Measurements from ENCODE around the gene SPATA13.
A peak's percentile ranks its signal among the peaks of the same experiment; 100 is the strongest.

Gene SPATA13

DNA sequence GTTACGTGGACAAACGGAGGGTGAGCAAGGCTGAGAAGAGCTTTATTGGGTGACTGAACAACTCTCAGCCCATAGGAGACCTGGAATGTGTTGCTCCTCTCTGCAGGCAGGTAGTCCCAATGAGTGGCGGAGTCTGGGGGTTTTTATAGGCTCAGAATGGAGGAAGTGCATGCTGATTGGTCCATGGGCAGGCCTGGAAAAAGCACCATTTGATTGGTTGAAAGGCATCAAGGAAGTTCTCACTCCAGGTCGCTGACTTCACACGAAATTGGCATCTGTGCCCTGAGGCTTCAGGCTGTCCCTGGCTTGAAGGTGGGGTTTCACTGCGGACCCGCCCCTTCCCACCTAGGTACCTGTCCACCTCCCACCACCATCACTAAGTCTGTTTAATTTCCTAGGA lies 65.4 kb downstream of the SPATA13 start:
- no peak for DNase-seq

DNA sequence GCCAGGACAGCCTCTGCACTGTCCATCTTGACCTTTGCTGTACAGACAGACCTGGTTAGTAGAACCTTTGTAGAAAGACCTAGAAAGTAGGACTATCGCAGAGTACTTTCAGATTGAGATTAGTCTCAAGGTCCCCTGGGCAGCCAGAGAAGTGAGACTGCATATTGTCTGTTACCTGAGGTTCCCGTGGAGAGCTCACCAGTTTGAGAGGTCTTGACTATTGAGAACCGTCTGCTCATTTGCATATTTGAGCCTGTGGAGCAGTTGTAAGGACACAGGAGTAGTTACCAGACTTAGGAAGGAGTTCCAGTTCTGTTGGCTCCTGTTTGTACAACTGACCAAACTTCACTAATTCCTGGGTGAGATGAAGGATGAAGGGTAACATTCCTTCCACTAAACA lies 66.2 kb downstream of the SPATA13 start:
- DNase-seq, result no peak

DNA sequence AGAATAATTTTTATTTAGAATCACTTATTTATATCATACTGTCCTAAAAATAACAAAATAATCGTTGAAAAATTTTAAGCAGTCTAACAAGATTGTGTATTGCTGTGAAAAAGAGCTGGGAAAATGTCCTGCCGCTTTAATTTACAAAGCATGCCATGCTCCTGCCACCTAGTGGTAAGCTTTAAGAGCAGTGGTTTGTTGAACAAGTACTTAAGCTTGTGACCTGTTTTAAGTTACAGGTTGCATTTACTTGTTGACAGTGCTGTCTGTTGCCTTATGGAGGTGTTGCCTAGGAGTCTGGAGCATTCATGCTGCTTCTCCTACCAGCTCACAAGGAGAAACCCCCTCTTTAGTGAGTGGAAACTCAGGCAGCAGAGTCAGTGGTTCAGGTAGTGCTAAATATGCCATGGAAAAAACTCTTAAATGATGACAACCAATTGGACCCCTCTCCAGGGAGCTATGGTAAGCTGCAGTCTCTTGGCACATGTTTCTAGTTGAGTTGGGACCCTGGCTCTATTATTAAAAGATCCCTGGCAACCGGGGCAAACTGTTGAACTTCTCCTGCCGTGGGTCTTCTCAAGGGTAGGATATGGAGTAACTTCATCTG lies 68.4 kb downstream of the SPATA13 start:
- DNase-seq, result peak; percentile 20

DNA sequence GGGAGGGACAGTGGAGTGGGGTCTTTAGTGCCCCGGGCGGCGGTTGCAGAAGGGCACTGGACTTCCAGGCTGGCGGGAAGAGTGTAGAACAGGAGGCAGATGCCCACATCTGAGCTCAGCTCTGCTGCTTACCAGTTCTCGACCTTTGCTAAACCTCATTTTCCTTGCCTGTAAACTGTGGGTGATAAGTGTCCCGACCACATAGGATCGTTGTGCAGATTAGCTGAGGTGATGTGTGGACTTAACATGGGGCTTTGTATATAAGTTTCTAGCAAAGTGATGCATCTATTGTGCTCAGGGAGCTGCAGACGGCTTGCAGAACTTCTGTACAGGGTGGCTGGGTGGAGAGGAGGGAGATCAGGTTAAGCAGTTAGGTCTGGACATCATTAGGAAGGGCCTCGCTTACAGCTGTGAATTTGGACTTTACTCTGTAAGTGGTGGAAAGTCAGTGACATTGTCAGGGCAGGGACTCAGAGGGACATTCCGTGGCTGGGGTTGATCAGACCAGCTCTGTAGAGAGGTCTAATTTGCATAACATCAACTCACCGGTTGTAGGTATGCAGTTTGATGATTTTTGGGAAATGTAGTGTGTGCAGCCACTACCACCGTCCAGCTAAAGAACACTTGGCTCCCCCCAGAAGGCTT lies 70.0 kb downstream of the SPATA13 start:
- DNase-seq, result no peak

- no peak for DNase-seq
Measured at GRCh38 chr13:24231377-24231776, 70.9 kb downstream of the SPATA13 start.

DNA sequence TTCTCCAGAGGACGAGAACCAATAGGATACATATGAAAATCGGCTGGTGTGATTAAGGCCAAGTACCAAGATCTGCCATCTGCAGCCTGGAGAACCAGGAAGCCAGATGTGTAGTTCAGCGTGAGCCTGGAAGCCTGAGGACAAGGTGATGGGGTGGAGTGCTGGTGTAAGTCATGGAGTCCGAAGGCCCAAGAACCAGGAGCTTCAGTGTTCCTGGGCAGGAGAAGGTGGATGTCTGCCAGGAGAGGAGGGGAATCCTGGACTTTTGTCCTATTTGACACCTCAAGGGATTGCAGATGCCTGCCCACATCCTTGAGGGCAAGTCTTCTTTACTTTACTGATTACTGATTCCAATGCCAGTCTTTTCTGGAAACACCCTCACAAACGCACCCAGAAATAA lies 71.5 kb downstream of the SPATA13 start:
- no peak for DNase-seq

DNA sequence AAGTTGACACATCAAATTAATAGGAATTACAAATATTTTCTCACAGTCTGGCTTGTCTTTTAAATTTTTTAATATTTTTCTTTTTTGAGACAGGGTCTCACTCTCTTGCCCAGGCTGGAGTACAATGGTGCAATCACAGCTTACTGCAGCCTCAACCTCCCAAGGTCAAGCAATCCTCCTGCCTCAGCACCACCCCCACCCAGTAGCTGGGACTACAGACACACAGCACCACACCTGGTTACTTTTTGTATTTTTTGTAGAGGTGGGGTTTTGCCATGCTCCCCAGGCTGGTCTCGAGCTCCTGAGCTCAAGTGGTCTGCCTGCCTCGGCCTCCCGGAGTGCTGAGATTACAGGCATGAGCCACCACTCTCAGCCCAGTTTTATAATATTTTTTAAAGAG lies 72.0 kb downstream of the SPATA13 start:
- no peak for DNase-seq

DNA sequence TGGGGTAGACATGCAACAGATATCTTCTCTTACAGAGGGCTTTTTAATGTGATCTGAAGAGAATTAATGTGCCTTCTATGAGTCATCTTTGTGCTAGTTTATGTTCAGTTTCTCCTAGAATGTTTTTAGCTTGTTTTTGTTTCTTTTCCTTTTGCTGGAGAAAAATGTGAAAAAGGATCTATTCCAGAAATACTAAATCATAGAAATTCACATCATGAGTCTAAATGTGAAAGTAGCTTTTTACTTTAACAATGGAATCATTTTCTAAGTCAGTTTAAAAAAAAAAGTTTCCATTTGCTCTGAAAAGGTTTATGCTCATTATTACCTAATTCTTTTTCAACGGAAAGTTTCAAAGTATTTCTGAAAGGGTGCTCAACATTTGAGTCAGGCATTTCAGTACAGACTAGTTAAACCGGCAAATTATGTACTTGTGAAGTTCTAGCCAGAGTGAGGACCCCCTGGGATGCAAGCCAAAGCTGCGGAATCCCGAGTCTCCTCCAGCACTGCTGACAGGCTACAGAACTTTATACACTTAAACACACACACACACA lies 72.9 kb downstream of the SPATA13 start:
- no peak for DNase-seq

- no peak for DNase-seq
Measured at GRCh38 chr13:24234200-24234915, 73.8 kb downstream of the SPATA13 start.

- DNase-seq, result no peak
Measured at GRCh38 chr13:24237356-24237755, 76.8 kb downstream of the SPATA13 start.

GRCh38 chr13:24241336-24241735 lies 80.8 kb downstream of the SPATA13 start:
- no peak for DNase-seq

DNA sequence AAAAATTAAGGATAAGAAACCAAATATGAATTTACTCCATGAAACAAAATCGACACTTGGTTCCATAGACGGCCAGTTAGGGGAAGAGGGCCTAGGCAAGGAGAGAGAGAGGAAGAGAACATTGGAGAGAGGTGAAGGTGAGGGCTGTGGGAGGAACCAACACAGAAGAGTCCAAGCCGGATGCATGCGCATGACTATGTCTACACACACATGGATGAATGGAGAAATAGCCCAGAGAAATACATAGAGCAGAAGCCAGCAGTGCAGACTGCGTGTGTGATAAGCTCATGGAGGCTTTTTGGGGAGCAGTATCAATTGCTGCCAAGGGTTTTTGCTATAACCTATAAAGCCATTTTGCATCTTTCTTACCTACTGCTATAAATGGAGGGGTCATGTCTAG lies 81.6 kb downstream of the SPATA13 start:
- no peak for DNase-seq

- no peak for DNase-seq
Measured at GRCh38 chr13:24243302-24243701, 82.8 kb downstream of the SPATA13 start.

DNA sequence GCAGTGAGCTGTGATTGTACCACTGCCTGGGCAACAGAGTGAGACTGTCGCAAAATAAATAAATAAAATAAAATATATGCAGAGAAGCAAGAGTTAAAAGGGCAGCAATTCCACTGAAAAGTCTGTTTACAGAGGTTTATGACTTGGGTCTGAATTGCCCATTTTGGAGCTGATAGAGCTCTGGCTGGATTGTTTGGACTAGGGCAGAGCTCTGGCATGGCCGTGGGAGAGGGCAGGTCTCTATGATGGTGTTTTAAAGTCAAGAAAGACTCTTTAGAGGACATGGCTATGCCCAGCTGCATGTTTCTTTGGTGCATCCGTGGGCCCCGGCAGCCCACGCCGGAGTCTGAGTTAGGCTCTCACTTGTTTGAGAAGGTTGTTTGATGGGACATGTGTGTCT lies 84.3 kb downstream of the SPATA13 start:
- DNase-seq, result no peak

GRCh38 chr13:24247016-24247415 lies 86.5 kb downstream of the SPATA13 start:
- no peak for DNase-seq

GRCh38 chr13:24249624-24250023 lies 89.1 kb downstream of the SPATA13 start:
- DNase-seq, result no peak

GRCh38 chr13:24250376-24251057 lies 90.0 kb downstream of the SPATA13 start:
- no peak for DNase-seq

DNA sequence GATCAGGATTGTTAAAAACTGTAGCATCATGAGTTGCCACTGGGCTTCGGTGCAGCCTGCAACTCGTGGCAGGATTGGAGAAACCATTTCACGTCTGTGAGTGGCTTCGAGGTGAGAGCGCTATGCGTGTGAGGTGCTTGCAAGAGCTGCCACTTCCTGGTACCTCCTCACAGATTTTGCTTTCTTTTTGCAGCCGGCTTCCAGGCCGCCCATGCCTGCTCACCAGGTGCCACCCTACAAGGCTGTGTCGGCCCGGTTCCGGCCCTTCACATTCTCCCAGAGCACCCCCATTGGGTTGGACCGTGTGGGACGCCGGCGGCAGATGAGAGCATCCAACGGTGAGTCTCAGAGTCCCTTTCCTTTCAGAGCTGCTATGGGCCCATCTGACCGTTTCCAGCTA lies 91.0 kb downstream of the SPATA13 start:
- DNase-seq, result no peak

DNA sequence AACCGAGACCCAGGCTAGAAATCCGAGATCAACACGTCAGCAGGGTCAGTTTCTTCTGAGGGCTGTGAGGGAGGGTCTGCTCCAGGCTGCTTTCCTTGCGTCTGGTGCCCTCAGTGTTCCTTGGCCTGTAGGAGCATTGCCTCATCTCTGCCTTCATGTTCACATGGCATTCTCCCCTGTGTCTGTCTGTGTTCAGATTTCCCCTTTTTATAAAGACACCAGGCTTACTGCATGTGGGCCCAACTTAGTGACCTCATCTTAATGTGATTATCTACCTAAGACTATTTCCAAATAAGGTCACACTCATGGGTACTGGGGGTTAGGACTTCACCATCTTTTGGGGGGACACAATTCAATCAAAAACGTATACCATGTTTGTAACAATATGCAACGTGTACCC lies 91.6 kb downstream of the SPATA13 start:
- DNase-seq, result no peak

- DNase-seq, result peak; percentile 83
Measured at GRCh38 chr13:24253520-24254145, 93.1 kb downstream of the SPATA13 start.

DNA sequence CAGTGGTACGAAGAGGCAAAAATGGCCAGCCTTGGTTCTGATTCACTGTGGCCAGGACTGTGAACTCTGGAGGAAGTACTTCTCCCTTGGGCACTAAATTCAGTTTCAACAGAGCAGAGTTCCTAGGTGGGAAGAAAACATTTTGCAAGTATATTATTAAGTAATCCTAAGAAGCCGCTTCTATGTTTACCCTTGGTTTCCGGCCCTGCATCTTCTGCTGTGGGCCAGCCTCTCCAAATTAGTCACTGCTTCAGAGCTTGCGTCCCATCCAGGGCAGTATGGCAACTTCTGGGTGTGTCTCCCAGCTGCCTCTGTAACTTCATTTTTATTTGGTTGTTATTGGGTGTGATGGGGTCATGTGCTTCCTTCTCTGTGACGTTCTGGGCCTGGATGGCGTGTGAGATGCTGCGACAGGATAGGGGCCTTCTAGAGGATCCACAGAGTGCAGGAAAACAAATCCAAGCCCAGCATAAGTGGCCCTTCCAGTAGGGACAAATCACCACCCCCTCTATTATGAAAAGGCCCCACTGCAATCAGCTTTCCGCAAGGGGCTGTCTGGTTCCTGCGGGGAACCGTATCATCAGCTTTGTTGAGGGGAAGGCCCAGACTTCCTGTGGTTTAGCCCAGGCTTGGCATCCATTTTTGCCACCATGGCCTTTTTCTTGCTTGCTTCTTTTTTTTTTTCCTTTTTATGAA lies 93.8 kb downstream of the SPATA13 start:
- peak; percentile 86 for DNase-seq

GRCh38 chr13:24257497-24257896 lies 97.0 kb downstream of the SPATA13 start:
- DNase-seq, result no peak
